Measurements from ENCODE around the gene TDRD9.

TDRD9 gene

DNA sequence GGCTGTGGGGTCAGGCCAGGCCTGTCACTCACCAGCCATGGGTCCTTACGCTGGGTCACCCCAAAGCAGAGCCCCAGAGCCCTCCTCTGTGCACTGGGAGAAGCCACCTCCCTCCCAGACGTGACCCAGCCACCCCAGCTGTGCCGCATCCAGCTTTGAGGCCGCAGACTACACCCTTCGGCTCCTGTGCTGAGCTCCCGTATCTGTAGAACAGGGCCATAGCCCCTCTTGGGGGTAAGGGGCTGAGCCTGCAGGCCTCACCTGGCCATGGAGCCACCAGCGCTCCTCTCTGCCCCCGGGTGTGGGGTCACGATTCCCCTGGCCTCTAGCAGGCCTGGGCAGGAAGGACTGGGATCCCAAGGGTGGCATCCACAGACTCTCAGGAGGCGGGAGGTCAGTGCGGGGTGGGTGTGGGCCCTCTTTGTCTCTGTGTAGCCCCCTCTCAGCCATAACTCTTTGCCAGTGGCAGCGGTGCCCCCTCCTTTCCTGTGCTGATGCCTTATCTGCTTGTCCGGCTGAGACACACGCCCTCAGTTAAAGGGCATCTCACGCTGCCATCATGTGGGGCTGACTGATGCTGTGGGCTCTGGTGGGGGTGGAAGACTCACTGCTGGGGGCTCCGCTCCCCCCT, 173.5 kb downstream of the TDRD9 start:
- no peak for DNase-seq (ENCODE audit: low spot score)
